Lower lobe of right lung (tissue), 2 donors: ENCODE results near the gene CSMD2. TPM values are rescaled to one million over a fixed set of nuclear protein-coding genes. Genes with fewer than 3 reads are reported as not detected.

Source experiments
- ATAC-seq, 2 donors: fragments of 200-7000 bp; cut with Tn5 transposase; one replicate each; pipeline ENCODE4 v1.9.1; 2020 to 2022; ENCODE audit warnings: mild to moderate bottlenecking in 2 of 2, moderate library complexity in 2 of 2
- DNase-seq: peaks from one replicate; pipeline ENCODE4 v3.0.0-alpha.2; 2020
- H3K27ac ChIP-seq: fragments of 200-600 bp; one replicate; pipeline ENCODE4 v1.8.0; 2022
- H3K27me3 ChIP-seq: fragments of 200-600 bp; one replicate; pipeline ENCODE4 v1.8.0; 2022; ENCODE audit warnings: low read depth
- H3K36me3 ChIP-seq: fragments of 200-600 bp; one replicate; pipeline ENCODE4 v1.8.0; 2022; ENCODE audit warnings: mild to moderate bottlenecking
- H3K4me1 ChIP-seq: fragments of 200-600 bp; one replicate; pipeline ENCODE4 v1.8.0; 2022
- H3K4me3 ChIP-seq: fragments of 200-600 bp; one replicate; pipeline ENCODE4 v1.8.0; 2022; ENCODE audit warnings: mild to moderate bottlenecking
- H3K9me3 ChIP-seq: fragments of 200-600 bp; one replicate; pipeline ENCODE4 v1.8.0; 2022
- CTCF ChIP-seq: fragments of 200-600 bp; IDR thresholded peaks from one replicate; pipeline ENCODE4 v1.8.0; 2022; ENCODE audit warnings: antibody characterized with exemption, mild to moderate bottlenecking
- intact Hi-C: fragments of 100-400 bp; cut with DNase I; formaldehyde crosslinking; loops from one replicate; pipeline ENCODE4 v1.11.0; 2022
- long read RNA-seq: library from polyadenylated mRNA; unstranded; transcript quantifications from one replicate; pipeline ENCODE4 v2.0.0, GENCODE V29; 2021
- total RNA-seq: library from RNA; stranded (reverse); fragmentation: NEBNext Ultra II Directional; extraction: Animal tissue kit (Norgen Biotek cat#: 25700); gene quantifications from one replicate; pipeline ENCODE4 v1.2.1, GENCODE V29; 2021
- donor health status: DM: no; HTN: yes; CAD: no; lungs with severe emphysema.

The CSMD2 gene
- total RNA-seq, result 1.1 TPM
- long read RNA-seq, partial matches to known transcripts, result 0 of 1 reads
- long read RNA-seq, other reads (novel, unspliced or antisense), result 1 of 1 reads

DNA sequence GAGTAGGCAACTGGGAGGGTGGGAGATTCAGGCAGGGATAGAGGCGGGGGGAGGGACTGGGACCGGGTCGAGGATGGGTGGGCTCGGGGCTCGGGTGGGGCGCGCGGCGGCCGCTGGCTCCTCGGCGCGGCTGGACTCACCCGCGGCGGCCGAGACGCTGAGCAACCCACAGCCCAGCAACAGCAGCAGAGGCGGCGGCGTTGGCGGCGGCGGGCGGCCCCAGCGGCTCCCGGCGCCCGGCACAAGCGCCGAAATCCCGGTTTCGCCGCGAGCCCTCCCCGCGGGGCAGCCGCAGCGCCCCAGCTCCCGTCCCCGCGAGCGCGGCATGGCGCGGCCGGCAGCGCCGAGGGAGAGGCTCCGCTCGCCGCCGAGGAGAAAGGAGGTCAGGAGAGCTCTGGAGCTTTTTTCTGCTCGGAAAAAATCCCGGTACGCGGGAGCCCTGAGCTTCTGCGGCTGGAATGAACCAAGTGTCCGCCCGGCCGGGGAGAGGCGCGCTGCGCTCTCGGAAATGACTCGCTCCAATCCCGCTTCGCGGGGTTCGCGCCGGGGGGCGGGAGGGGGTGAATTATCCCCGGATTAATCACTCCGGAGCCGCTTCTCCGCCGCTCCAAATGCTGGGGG, at the start of gene CSMD2:
TSS of gene CSMD2 (minus strand) at position 460 of the 621 bp plus-strand sequence. CDS start at position 327, 133 bp downstream.
- Histone ChIP-seq H3K4me3 (peak within 1 kb of the TSS; percentile 46), H3K36me3 (no peaks in the 10 kb centered on the region), H3K4me1 (peaks cover 20% of the 10 kb centered on the region), H3K27ac (no peak within 1 kb of the TSS), H3K27me3 (peaks cover 74% of the 10 kb centered on the region), H3K9me3 (no peaks in the 10 kb centered on the region)
- DNase-seq, result no peak
- no peak for TF ChIP-seq CTCF
- no peak for ATAC-seq
- intact Hi-C loops, result no loop called here

DNA sequence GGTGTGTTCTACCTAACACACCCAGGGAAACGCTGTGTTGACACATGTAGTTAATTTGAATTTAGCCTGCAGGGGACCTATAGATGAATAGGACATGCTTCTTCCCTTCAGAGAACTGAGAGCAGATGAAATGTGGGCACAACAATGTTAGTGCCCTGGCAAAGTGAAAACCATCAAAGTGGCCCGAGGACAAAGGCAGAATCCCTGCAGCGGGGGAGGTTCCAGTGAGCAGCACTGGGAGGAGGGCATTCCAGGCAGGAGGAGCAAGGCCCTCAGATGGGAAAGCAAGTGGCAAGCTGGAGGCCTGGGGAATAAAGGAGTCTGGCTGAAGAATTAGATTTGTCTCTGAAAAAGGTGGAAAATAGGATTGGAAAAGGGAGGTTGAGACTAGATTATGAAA, 48.9 kb upstream of the CSMD2 start:
- Histone ChIP-seq H3K4me1 (no peaks in the 10 kb centered on the region), H3K27ac (no peak overlapping the region), H3K27me3 (peaks cover 7% of the 10 kb centered on the region), H3K36me3 (no peaks in the 10 kb centered on the region), H3K4me3 (no peak overlapping the region), H3K9me3 (no peaks in the 10 kb centered on the region)
- no peak for ATAC-seq
- no peak for TF ChIP-seq CTCF
- intact Hi-C loops, result no loop called here
- DNase-seq, result no peak

- no peak for ATAC-seq
- H3K36me3 ChIP-seq, result no peaks in the 10 kb centered on the region
- no peak for TF ChIP-seq CTCF
- no peak overlapping the region for H3K4me3 ChIP-seq
- H3K27ac ChIP-seq, result no peak overlapping the region
- intact Hi-C loops, result no loop called here
- peaks cover 7% of the 10 kb centered on the region for H3K27me3 ChIP-seq
- H3K4me1 ChIP-seq, result no peaks in the 10 kb centered on the region
- no peak for DNase-seq
- no peaks in the 10 kb centered on the region for H3K9me3 ChIP-seq
These were observed 47.6 kb upstream of the CSMD2 start for GRCh38 chr1:34212673-34213072.

GRCh38 chr1:34199927-34200326, 34.9 kb upstream of the CSMD2 start:
- Histone ChIP-seq H3K4me1 (no peaks in the 10 kb centered on the region), H3K36me3 (no peaks in the 10 kb centered on the region), H3K27ac (no peak overlapping the region), H3K9me3 (no peaks in the 10 kb centered on the region), H3K4me3 (no peak overlapping the region), H3K27me3 (no peaks in the 10 kb centered on the region)
- ATAC-seq (no peak), DNase-seq (no peak)
- TF ChIP-seq CTCF, result no peak
- intact Hi-C loops, result no loop called here

DNA sequence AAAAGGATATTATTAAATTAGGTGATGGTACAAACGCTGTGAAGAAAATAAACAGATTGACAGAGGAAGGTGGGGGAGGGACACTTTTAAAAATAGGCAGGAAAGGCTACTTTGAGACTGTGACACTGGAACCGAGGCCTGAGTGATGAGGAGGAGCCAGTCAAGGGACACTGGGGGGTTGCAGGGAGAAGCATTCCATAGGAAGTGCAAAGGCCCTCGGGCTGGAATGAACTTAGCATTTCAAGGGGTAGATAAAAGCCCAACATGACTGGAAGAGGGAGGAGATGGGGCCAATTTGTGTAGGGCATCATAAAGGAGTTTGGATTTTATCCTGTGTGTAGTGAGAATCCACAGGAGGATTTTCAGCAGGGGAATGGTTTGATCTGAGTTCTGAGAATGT, 27.6 kb upstream of the CSMD2 start:
- ATAC-seq, result no peak
- DNase-seq, result no peak
- H3K4me1 ChIP-seq, result no peaks in the 10 kb centered on the region
- H3K9me3 ChIP-seq, result no peaks in the 10 kb centered on the region
- TF ChIP-seq CTCF, result no peak
- no peak overlapping the region for H3K27ac ChIP-seq
- no peaks in the 10 kb centered on the region for H3K36me3 ChIP-seq
- H3K4me3 ChIP-seq, result no peak overlapping the region
- intact Hi-C loops, result no loop called here
- H3K27me3 ChIP-seq, result peaks cover 3% of the 10 kb centered on the region
